Lung (tissue), 12 donors: ENCODE results near the gene PHF2. TPM values are rescaled to one million over a fixed set of nuclear protein-coding genes. Genes with fewer than 3 reads are reported as not detected.

Experiments
- ATAC-seq: fragments of 200-7000 bp; cut with Tn5 transposase; one replicate; pipeline ENCODE4 v1.9.1; 2020; ENCODE audit warnings: moderate number of reproducible peaks; ENCODE audit not compliant: insufficient read depth, low FRiP score
- DNase-seq, 3 donors: peaks; one replicate each; pipeline ENCODE4 v3.0.0-alpha.2; 2013 to 2017
- H3K27ac ChIP-seq, 2 donors: one replicate each; pipeline ENCODE4 v1.5.1; 2013; ENCODE audit warnings: mild to moderate bottlenecking in 2 of 2, moderate library complexity in 2 of 2, control low read depth in 1 of 2, inconsistent platforms in 1 of 2, low read depth in 1 of 2, low read length in 1 of 2
- H3K27me3 ChIP-seq, 3 donors: one replicate each; pipeline ENCODE4 v1.5.1; 2013; ENCODE audit warnings: low read length in 2 of 3; ENCODE audit not compliant: control insufficient read depth in 3 of 3, insufficient read depth in 3 of 3
- H3K36me3 ChIP-seq, 4 donors: one replicate each; pipeline ENCODE4 v1.5.1; 2013; ENCODE audit warnings: low read length in 4 of 4, mild to moderate bottlenecking in 1 of 4, moderate library complexity in 1 of 4; ENCODE audit not compliant: control insufficient read depth in 4 of 4, insufficient read depth in 4 of 4
- H3K4me1 ChIP-seq, 5 donors: one replicate each; pipeline ENCODE4 v1.5.1; 2013; ENCODE audit warnings: low read length in 5 of 5, mild to moderate bottlenecking in 2 of 5, moderate library complexity in 1 of 5; ENCODE audit not compliant: control insufficient read depth in 5 of 5, insufficient read depth in 5 of 5
- H3K4me3 ChIP-seq: one replicate; pipeline ENCODE4 v1.5.1; 2013; ENCODE audit warnings: mild to moderate bottlenecking, control low read depth, moderate library complexity
- H3K9ac ChIP-seq, 2 donors: one replicate each; pipeline ENCODE4 v1.5.1; 2013; ENCODE audit warnings: low read length in 2 of 2, control low read depth in 1 of 2; ENCODE audit not compliant: insufficient read depth in 1 of 2
- H3K9me3 ChIP-seq, 4 donors: one replicate each; pipeline ENCODE4 v1.5.1; 2013; ENCODE audit warnings: low read length in 3 of 4, mild to moderate bottlenecking in 1 of 4, moderate library complexity in 1 of 4; ENCODE audit not compliant: control insufficient read depth in 4 of 4, insufficient read depth in 3 of 4
- CTCF ChIP-seq: IDR thresholded peaks from 2 replicates; pipeline ENCODE4 v1.5.1; 2012; ENCODE audit warnings: mild to moderate bottlenecking; ENCODE audit errors: control extremely low read depth, extremely low read depth
- WGBS, 2 donors: extraction: QIAGEN DNeasy Blood & Tissue Kit; methylation state at CpG; one replicate each; pipeline ENCODE4 v1.1.7; 2013; 5-methylcytosine and 5-hydroxymethylcytosine counted together
- polyA plus RNA-seq, 2 donors: library from polyadenylated mRNA; stranded (reverse); fragments of 200-250 nt; gene quantifications; one replicate each; pipeline ENCODE4 v1.2.1, GENCODE V29; 2013
- total RNA-seq, 2 donors: library from RNA; depleted of rRNA in 1 of 2; stranded (reverse); fragments of >200 nt in 1 of 2; gene quantifications; one replicate each; pipeline ENCODE4 v1.2.1, GENCODE V29; 2014 to 2021
- donor health status: control.
- donor health status: control.
- donor health status: Bipolar disorder and iron deficiency.
- donor health status: healthy.
- donor health status: DM: yes; HTN: yes; CAD: no.

PHF2 gene
- total and polyA plus RNA-seq, 4 donors: 20.1 to 33.6 (median 30.2) TPM

DNA sequence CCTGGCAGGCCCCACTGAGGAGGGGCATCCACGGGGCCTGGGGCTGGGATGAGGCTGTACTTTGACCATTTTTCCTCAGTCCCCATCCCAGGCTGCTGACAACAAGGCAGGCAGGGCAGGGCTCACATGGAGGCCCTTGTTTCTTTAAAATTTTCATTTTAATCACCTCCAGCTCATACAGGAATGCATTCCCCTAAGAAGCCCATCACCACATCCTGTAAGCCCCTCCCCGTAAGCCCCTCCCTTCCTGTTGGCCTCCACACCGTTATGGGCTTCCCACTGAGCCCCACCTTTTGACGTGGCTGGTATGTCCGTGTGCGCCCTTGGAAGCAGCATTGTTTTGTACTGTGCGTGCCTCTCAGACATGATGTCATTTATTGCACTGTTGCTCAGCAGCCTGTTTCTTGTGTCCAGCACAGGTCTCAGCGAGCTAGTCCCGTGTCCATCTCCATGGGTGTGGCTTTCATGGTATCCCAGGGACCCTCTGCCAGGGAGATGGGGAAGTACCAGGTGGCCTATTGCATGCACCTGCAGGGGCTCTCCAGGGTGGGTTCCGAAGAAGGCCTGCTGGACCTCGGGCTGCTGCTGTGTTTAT is 22.4 kb downstream of the PHF2 start:
- no peak for TF ChIP-seq CTCF

DNA sequence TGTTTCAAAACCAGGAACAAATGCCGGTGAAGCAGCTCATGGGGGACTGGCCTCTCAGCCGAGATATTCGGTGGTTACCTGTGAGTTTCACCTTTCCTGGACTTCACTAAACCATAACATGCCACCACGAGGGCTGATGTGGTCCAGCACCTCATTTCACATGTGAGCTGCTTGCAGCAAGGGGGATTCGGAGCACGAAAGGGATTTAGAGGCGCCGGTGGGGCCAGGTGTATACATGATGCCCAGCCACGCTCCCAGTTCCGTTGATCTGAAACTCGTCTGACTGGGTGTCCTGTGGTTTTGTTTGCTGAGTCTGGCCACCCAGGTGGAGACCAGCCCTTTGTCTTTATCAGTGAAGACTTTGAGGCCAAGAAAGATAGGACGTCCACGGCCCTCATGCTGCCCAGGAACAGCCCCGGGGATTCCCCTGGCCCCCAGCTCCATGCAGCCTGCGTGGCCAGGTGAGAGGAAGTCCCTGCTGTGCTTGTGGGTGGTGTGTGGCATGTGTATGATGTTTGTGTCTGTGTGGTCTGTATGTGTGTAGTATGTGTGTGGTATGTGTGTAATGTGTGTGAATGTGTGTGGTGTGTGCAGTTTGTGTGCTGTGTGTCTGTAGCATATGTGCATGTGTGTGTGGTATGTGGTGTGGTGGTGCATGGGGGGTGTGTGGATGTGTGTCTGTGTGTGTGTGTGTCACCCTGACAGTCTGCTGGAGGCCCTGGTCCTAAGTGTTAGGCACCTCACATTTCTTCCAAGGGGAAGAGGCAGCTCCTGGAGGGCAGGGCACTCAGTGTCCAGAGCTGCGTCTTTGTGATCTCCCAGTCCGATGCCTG is 23.4 kb downstream of the PHF2 start:
- H3K27me3 ChIP-seq: no peaks in the 10 kb centered on the region
- H3K9ac ChIP-seq: no peak overlapping the region
- DNase-seq (no peak), ATAC-seq (no peak)
- no peak overlapping the region for H3K4me3 ChIP-seq
- H3K4me1 ChIP-seq: peaks cover 0 to 34% (median 0%) of the 10 kb centered on the region in 5 donors
- WGBS, 2 donors: 76 to 82% methylated on average over 17 of the region's 17 CpGs
- no peaks in the 10 kb centered on the region for H3K9me3 ChIP-seq
- H3K36me3 ChIP-seq: no peaks in the 10 kb centered on the region
- no peak for TF ChIP-seq CTCF
- H3K27ac ChIP-seq: no peak overlapping the region

More for the DNA sequence above, 22.4 kb downstream of the PHF2 start:
- H3K36me3 ChIP-seq: no peaks in the 10 kb centered on the region
- H3K27me3 ChIP-seq: no peaks in the 10 kb centered on the region
- no peak overlapping the region for H3K4me3 ChIP-seq
- H3K27ac ChIP-seq: peak overlapping the region; percentile 7 to 60
- peaks cover 0 to 39% (median 0%) of the 10 kb centered on the region in 5 donors for H3K4me1 ChIP-seq
- no peaks in the 10 kb centered on the region for H3K9me3 ChIP-seq
- ATAC-seq: no peak
- 55 to 57% methylated on average over 11 of the region's 11 CpGs for WGBS, 2 donors
- no peak for DNase-seq
- H3K9ac ChIP-seq: peak overlapping the region in 1 of 2 donors; percentile 25

- H3K27ac ChIP-seq: no peak overlapping the region
- no peak for ATAC-seq
- WGBS, 2 donors: 18 to 32% methylated on average over 3 of the region's 3 CpGs
- no peak for TF ChIP-seq CTCF
- H3K4me3 ChIP-seq: no peak overlapping the region
- H3K27me3 ChIP-seq: no peaks in the 10 kb centered on the region
- no peak overlapping the region for H3K9ac ChIP-seq
- H3K4me1 ChIP-seq: peaks cover 0 to 34% (median 0%) of the 10 kb centered on the region in 5 donors
- peaks cover 0 to 3% (median 0%) of the 10 kb centered on the region in 4 donors for H3K9me3 ChIP-seq
- DNase-seq: no peak
- peaks cover 0 to 2% (median 1%) of the 10 kb centered on the region in 4 donors for H3K36me3 ChIP-seq
These were observed 24.1 kb downstream of the PHF2 start for GRCh38 chr9:93600504-93600903.
